Measurements from ENCODE around the gene ZNF593.

Gene ZNF593

DNA sequence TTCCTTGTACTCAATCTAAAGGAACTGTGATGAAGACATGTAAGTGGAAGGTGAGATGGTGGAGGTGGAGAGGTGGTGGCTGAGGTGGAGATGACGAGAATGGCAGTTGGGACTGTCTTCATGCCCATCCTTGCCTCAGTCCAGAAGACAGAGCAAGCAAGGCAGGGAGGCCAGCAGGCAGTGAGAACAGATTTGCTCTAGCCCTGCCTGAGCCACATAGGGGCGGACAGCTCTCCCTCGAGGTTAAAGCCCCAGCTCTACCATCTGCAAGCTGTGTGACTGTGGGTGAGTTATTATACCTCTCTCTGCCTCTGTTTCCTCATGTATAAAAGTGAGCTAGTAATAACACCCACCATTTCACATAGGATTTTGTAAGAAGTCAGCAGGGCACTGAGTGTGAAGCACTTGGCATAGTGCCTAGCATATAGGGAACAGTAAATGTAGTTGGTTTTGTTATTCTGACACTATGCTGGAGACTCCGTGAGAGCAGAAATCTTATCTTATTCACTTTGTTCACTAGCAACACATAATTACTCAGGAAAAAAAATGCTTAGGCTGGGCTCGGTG is 15.7 kb upstream of the ZNF593 start:
- no peak for DNase-seq

DNA sequence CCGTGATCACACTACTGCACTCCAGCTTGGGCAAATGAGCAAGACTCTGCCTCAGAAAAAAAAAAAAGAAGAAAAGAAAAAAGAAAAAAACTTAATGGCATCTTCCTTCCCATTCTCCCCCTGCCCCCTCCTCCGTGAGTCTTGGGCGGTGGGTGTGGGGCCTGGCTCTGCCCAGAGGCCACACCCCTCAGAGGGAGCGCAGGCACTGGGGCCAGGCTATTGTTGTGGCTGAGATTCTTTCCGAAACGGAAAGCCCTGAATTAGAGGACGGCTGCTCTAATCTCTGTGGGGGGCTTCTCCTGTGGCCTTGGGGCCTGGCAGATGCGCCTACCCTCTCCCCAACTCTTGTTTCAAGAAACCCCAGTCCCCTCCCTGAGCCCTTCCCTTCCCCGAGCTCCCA is 15.0 kb upstream of the ZNF593 start:
- DNase-seq, result no peak

DNA sequence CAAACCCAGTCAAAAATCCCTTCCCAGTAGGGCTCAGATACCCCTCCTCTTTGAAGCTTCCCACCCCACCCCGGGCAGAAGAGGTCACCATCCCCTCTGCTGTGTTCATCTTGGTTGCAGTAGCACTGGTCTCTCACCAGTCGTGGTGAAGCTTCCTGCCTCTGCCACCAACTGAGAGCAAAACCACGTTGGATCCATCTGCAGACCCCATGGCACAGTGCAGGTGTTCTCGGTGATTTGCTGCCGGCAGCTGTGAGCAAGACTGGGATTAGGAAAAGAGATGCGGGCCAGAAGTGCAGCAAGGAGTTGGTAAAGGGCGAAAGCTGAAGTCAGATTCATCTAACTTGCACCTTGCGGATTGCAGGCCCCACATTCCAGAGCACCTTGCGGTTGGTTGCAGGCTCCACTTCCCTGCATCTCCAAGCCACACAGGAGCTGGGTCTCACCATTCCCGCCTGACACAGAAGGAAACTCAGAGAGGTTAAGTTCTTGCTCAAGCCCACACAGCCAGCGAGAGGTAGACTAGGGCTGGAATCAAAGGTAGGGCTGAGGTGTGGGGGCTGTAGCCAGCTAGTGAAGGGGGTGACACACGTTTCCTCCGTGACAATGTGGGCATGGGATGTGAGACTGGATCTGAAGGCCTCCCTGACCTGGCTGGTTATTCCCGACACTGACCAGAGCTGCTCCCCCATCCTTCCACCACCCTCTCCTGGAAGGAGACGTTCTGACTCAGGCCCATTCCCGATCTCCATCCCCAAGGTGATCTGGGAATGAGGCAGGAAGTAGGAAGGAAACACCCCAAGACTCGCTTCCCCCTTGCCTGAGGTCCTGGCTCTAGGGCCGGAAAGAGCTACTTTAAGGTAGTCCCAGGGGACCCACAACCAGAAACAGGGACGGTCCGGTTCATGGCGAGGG is 14.1 kb upstream of the ZNF593 start:
- no peak for DNase-seq

DNA sequence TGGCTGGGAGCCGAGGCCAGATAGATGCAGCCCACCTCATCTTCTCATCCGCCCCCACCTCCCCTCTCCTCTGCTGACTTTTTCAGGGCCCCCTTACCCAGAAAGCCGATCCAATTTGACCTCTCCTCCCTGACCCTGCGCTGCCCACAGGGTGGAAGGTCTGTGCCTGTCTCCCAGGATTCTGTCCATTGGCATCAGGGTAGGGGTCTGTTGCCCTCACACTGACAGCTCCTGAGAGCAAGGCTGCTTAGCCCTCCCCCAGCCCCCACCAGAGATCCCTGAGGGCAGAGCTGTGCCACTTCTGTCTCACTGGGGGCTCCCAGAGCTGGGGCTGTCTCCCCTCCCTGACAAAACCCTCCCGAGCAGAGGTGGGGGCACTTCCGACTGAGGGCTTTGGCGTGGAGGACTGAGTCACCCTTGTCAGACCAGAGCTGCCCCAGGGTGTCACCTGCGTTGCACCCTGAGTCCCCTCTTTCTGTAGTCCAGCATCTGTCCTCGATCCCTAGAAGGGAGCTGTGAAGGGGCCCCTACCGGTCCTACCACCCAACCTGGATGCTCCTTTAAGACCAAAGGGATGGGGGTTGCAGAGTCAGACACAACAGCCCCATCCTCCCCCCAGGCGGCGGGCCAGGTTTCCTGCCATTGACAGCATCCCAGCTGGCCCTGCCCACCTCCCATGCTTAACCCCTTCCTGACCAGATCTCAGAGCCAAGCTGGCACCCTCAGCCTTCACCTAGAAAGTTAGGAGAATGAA is 13.2 kb upstream of the ZNF593 start:
- no peak for DNase-seq

DNA sequence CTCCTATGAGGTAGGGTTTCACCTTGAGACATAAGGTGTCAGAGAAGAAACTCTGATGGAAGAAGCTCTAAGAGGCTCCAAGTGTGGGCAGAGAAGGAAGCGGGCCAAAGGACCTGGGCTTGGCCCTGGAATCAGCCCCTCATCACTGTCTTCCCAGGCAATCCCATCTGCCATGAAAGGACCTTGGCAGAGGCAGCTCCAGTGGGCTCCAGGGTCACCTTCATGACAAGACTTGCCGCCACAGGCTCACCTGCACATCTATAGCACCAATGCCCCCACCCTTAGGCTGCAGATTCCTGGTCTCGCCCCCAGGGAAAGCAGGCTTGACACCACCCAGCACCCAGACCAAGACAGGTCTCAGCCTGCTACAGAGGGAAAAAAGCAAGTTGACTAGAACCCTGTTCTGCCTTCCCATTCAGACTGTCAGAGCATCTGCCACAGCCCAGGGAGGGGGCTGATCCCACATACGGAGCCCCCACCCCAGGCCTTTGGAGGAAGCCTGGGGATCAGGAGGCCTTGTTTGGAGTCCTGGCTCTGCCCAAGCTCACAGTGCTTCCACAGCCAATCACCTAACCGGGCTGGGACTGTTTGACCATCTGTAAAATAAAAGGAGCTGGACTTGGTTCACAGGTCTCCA is 11.3 kb upstream of the ZNF593 start:
- DNase-seq, result no peak

DNA sequence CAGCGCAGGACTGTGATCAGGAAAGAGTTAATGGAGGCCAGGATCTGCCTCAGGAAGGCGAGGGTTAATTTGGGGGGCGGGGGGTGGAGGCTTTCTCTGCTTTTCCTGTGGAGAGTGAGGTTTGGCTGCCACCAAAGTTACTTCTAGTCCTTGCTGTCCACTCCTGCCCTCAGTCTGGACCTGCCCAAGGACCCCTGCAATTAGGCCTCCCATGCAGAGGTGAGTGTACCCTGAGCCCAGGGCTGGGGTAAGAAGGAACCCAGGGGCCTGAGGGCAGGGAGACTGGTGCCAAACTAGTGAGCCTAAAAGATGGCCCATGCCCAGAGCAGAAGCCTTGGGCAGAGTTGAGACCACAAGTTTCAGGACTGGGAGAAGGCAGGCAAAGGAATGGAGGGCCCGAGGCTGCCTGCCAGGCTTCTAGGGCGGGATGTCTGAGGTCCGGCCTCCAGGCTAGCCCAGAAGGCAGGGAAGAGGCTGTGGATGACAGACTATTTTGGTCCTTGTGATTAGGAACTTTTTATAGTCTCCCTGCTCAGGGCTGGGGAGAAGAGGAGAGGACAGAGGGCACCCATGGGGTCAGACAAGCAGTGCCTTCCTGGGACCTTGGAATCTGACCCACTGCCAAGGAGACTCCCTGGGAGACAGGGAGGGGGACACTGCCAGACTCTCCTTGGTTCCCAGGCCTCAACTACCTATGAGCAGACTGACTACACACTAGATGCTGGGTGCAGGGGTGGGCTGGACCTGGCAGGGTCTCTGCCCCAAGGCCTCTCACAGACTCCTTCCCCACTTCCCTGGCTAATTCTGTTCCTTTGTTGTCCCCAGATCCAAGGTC is 10.6 kb upstream of the ZNF593 start, which contains the start of gene FAM110D:
Gene FAM110D (plus strand): TSS at position 172 of the 835 bp plus-strand sequence. CDS start 2,213 bp downstream, outside the sequence.
- no peak for DNase-seq

DNA sequence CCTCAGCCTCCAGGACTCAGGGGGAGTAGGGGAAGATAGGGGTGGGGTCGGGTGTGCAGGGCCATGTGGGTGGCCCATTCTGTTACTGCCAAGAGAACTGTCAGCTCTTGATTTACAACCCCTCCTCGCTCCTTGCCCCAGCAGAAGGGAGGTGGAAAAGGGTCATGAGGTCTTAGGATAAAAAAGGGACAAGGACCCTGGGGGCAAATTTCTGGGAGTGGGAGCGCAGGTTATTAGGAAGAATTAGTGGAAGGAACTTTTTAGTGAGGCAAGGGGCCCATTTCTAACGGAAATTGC is 10.0 kb upstream of the ZNF593 start:
- no peak for DNase-seq

DNA sequence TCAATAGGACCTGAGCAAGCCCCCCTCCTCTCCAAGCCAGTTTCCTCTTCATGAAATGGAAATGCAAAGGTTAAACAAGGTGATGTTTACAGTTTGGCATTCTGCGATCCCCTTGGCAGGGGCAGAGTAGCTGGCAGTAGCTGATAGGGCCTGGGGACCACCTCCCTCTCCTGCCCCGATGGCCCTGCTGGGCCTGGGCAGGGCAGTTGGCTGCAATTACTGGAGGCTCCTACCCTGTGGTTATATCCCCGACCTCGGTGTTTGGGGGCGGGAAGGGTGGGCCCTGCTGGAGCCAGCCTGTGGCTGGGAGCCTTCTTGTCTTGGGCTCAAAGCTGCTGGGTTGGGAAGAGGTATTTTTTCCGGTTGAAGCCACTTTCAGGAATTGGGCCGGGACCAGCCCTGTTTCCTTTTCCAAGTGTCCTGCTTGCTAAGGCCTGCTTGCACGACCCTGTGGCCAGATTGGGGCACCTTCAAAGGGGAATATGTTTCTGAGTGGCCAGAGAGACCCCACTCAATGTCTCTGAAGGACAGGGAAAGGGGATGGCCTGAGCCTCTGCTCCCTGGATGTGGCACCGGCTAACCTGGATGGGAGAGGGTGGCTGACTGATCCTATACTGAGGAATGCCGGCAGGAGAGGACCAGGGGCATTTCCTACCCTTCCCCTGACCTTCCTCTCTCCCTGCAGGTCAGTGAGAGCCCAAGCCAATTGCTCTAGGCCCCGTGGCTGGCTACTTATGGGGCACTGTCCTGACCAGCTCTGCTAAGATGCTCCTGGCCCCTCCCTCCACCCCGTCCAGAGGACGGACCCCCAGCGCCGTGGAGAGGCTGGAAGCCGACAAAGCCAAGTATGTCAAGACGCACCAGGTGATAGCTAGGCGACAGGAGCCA is 8.9 kb upstream of the ZNF593 start:
- no peak for DNase-seq

DNA sequence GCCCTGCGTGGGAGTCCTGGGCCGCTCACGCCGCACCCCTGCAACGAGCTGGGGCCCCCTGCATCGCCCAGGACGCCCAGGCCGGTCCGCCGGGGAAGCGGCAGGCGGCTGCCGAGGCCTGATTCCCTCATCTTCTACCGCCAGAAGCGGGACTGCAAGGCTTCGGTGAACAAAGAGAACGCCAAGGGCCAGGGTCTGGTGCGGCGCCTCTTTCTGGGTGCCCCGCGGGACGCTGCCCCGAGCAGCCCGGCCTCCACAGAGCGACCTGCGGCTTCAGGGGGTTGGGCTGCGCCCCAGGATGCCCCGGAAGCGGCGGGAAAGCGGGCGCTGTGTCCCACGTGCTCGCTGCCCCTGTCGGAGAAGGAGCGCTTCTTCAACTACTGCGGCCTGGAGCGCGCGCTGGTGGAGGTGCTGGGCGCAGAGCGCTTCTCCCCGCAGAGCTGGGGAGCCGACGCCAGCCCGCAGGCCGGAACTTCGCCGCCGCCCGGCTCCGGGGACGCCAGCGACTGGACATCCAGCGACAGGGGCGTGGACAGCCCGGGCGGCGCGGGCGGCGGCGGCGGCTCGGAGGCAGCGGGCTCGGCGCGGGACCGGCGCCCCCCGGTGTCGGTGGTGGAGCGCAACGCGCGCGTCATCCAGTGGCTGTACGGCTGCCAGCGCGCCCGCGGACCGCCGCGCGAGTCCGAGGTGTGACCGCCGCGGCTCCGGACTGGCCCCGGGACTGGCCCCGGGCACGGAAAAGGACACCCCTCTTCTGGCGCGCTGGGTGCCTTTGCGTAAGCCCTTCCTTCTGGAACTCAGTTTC is 8.1 kb upstream of the ZNF593 start:
- DNase-seq, result peak; percentile 19

DNA sequence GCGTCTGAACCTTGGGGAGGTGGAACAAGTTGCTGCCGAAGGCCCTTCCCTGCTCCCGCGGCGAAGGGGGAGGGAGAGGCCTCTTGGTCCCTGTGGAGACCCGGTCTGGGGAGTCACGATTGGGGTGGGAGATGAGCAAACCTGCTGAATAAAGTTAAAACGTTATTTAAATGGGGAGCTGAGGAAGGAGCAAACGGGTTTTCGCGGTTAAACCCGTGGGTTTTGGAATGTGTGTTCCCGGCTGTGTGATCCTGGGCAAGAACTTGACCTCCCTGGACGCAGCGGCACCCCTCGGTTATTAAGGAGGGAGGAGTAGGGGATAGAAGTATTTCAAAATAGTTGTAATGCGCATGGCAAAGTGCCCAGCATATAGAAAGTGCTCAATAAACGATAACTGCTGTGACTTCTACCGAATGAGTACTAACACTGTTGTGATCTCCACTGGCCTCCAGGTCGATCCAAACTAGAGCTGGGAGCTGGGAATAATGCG is 7.4 kb upstream of the ZNF593 start:
- no peak for DNase-seq

DNA sequence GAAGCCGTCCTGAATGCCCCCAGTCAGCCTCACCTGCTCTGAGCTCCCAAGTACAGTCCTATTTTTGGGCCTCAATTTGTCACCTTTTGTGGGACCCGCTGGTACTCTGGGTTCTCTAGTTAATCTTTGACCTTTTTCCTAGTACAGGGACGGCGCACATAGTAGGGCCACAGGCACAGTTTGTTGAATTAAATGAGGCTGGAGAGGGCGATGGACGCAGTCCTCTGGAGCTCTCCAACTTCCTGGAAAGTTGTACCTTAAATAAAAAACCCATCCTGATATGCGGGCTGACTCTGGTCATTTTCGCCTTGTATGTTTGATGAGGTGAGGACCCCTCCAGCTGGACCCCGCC is 6.0 kb upstream of the ZNF593 start:
- DNase-seq, result no peak

DNA sequence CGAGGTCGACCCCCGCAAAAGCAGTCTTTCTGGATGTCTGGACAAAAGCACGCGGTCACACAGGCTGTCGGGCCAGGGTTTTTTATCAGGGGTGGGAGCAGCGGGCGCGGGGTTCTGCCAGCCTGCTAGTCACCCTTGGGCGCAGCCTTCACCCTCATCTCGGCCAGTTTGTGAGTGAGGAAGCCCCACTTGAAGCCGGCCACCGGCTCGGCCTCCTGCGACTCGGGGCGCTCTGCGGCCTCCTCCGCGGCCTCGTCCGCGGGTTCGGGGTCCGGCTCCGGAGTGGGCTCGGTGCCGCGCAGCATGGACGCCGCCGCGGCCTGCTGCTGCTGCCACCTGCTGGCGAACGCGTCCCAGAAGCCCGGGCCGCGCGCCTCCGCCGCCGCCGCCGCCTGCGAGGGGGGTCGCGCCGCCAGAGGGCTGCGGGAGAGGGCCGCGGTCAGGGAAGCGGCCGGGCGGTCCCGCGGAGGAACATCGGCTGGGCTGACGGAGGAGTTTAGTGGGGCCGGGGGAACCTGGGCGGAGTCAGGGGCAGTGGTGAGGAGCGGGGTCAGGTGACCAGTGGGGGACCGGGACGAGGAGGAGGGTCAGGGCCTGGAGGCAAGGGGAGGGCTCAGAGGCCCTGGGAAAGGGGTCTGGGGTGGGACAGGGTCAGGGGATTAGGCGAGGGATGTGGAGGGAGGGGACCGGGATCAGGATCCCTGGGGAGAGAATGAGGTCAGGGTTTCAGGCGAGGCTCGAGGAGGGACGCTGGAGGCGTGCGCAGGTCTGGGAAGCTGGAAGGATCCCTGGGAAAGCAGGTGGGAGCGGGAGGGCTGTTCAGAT is 5.5 kb upstream of the ZNF593 start:
- peak; percentile 35 for DNase-seq

DNA sequence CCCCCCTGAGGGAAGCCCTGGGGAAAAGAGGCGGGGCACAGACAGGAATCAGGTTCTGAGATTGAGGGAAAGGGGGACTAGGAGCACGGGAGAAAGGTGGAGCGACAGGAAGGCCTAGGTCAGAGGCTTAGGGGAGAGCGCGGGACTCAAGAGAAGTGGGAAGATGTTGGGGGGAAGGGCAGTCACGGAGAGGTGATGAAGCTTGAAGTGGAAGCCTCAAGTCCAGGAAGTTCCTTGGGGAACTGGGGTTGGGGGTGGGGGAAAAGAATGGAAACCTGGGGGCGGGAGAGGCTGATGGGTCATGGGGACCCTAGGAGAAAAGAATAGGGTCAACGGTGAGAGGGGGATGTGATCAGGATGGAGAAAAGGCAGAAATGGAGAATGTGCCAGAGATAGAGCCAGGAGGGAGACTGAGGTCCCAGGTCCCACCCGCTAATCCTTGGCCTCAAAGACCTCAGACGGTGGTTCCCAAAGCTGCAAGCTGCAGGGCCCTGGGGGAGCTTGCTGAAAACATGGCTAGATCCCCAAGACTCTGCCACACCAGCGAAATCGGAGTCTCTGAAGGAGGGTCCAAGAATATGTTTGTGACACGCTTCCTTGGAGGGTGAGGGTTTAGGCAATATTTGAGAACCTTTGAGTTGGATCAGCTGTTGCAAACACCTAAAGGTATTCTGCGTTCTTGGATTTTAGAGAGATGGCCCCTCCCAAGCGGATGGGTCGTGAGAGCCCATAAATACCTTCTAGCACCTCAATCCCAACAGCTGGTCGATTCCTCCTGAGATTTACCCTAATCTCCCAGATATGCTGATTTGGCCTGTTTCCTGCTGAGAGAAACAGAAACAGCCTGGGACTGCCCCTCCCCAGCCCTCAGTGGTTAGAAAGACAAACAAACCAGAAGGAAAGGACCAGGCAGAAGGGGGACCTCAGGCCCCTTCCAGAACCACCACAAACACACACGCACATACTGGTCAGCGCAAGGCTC is 4.6 kb upstream of the ZNF593 start:
- no peak for DNase-seq

DNA sequence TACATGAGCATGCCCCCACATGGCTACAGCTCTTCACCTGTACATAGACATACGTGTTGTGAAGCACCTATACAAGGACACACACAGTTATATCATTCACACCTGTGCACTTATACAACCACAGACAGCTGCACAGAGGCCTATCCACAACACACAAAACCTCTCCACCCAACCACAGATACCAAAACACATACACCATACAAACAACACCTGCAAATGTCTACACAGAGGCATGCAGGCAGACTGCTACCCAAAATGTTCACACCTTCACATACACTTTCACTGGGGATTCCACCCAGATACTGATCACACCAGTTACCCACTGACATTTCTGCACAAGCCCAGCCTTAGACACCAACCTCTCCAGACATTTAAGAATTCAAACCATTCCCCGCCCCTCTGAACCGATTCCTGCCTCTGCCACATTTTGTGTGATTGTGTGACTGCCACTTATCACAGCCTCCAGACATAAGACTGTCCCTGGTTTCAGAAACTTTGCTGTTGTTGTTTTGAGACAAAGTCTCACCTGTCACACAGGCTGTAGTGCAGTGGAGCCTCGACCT is 2.9 kb upstream of the ZNF593 start:
- no peak for DNase-seq

DNA sequence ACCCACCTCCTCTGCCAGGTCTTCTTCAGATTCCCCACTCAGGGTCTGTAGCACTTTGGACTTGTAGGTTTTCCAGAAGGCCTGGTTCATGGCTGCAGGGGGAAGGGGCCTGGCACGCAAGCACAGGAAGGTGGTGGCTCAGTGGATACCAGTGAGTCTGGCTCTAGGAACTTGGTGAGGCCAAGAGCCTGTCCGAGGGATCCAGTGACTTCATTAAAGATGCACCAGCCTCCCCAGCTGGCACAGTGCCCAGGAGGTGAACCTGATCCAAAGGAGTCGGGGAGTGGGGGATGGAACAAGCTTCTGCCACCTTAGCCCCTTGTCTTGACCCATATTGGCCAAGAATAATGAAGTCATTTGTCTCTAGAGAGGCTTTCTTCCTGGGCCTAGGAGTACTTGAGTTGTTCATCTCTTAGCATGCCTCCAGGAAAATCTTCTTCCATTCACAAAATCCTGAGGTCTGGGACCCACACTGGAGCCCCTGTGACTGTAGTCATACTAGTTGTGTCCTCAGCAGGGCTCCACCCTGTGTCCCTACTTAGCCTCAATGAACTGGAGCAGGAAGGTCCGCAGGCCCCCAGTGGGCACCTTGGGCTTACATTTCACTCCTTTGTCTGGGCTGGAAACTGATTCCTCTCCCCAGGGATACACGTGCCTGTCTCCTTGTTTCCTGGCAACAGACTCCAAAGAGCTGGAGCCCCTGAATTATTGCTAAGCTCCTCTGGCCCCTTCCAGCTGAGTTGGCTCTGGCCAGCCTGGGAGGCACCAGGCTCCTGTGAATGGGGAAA is 1.1 kb upstream of the ZNF593 start, which contains the start of gene C1orf232:
Gene C1orf232 (minus strand): TSS at position 554 of the 788 bp plus-strand sequence. CDS start 464 bp downstream, at position 90.
- no peak for DNase-seq

DNA sequence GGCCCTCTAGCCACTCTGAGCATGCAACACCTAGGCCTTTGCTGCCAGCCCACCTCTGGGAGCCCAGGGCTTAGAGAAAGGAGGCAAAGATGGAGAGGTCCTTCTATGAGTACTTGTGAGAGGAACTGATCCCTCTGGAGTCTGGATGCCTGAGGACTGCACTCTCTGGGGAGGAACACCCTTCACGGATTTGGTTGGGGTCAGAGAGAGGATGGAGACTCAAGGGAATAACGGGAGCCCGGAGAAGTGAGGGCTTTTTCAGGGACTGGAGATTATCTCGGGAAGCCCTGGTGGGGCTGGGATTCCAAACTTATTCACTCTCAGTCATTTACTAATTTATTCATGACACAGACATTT is 532 bp upstream of the ZNF593 start:
- DNase-seq, result no peak

DNA sequence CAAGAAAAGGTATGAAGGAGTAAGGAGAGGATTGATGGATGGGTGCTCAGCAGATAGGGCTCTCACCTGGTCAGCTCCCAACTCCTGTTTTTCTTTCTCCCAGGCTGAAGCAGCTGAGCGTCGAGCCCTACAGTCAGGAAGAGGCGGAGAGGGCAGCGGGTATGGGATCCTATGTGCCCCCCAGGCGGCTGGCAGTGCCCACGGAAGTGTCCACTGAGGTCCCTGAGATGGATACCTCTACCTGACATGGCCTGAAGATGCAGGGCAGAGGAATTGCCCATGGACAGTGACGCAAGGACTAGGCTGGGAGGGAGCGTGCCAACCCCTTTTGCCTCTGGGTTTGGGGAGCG is 739 bp downstream of the ZNF593 start:
- no peak for DNase-seq
